ENCODE results near the gene TCF12. TPM values are rescaled to one million over a fixed set of nuclear protein-coding genes. Genes with fewer than 3 reads are reported as not detected.

The TCF12 gene
- polyA plus RNA-seq, 3 donors: 15.8 to 52.5 (median 27.6) TPM

DNA sequence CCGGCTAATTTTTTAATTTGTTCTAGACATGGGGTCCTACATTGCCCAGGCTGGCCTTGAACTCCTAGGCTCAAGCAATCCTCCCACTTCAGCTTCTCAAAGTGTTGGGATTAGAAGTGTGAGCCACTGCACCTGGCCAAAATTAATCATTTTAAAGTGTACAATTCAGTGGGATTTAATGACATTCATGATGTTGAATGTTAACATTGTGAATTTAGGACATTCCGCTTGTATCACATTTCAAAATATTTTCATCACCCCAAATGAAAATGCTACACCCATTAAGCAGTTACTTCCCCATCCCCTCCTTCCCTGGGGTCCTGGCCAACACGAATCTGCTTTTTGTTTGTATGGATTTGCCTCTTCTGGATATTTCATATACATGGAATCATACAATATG is 395.8 kb downstream of the TCF12 start:
- Histone ChIP-seq H3K4me3 (replicated peaks in 1 of 3; ENCODE audit: low read depth in 2 of 3, low read length in 3 of 3) (no peak overlapping the region), H3K9ac (ENCODE audit: insufficient read depth, low read length, poor library complexity, severe bottlenecking) (no peak overlapping the region), H3K9me3 (replicated peaks in 1 of 2; ENCODE audit: control insufficient read depth in 1 of 2, insufficient read depth in 1 of 2, low read length in 2 of 2) (peaks cover 0 to 6% of the 10 kb centered on the region in 2 donors), H3K36me3 (replicated peaks in 1 of 2; ENCODE audit: control insufficient read depth in 1 of 2, insufficient read depth in 2 of 2, low read length in 2 of 2) (no peaks in the 10 kb centered on the region), H2AFZ (ENCODE audit: insufficient read depth, low read depth, low read length, poor library complexity, severe bottlenecking) (no peak overlapping the region), H3K4me2 (replicated peaks; ENCODE audit: extremely low read depth, low read length, poor library complexity, severe bottlenecking) (no peak overlapping the region), H3K79me2 (ENCODE audit: insufficient read depth, low read length) (no peaks in the 10 kb centered on the region), H3K27me3 (ENCODE audit: control insufficient read depth in 2 of 2, insufficient read depth in 2 of 2, low read length in 2 of 2) (no peaks in the 10 kb centered on the region), H3K27ac (ENCODE audit: low read depth in 1 of 2, low read length in 2 of 2) (no peak overlapping the region), H4K20me1 (ENCODE audit: insufficient read depth, low read length) (no peaks in the 10 kb centered on the region), H3K4me1 (ENCODE audit: control insufficient read depth in 1 of 2, insufficient read depth in 2 of 2, low read length in 2 of 2) (peaks cover 6 to 8% of the 10 kb centered on the region in 2 donors)
- Mint-ChIP-seq H3K27ac (no peak overlapping the region), H3K4me1 (peaks cover 8% of the 10 kb centered on the region), H3K27me3 (ENCODE audit: low read depth in 3 of 3) (peaks cover 2 to 6% (median 3%) of the 10 kb centered on the region in 3 donors), H3K9me3 (peaks cover 0 to 5% (median 0%) of the 10 kb centered on the region in 7 donors), H3K4me3 (no peak overlapping the region), H3K36me3 (no peaks in the 10 kb centered on the region)
- DNase-seq: no peak
- intact Hi-C loops (cut with micrococcal nuclease): no loop called here
- WGBS (ENCODE audit: insufficient coverage): 100% methylated on average over 1 of the region's 3 CpGs
- TF ChIP-seq, protein P1, sequence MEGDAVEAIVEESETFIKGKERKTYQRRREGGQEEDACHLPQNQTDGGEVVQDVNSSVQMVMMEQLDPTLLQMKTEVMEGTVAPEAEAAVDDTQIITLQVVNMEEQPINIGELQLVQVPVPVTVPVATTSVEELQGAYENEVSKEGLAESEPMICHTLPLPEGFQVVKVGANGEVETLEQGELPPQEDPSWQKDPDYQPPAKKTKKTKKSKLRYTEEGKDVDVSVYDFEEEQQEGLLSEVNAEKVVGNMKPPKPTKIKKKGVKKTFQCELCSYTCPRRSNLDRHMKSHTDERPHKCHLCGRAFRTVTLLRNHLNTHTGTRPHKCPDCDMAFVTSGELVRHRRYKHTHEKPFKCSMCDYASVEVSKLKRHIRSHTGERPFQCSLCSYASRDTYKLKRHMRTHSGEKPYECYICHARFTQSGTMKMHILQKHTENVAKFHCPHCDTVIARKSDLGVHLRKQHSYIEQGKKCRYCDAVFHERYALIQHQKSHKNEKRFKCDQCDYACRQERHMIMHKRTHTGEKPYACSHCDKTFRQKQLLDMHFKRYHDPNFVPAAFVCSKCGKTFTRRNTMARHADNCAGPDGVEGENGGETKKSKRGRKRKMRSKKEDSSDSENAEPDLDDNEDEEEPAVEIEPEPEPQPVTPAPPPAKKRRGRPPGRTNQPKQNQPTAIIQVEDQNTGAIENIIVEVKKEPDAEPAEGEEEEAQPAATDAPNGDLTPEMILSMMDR (IDR thresholded peaks at IDR 0.05): no peak

DNA sequence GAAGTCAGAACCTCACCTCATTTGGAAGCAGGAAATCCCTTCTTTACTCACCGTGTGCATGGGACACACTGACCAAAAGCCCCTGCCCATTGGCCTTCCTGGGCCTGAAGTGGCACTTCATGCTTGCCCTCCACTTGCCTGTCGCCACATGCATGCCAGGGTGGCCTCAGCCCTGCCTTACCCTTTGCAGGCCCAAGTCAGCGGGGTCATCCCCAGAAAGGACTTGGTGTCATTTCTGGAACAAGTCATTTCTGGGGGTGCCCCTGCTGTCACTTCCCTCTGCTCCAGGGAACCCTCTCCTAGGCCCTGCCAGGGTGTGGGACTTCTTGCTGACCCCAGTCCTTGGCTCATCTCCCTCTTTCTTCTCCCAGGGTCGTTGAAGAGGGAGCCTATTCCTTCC is 398.0 kb downstream of the TCF12 start:
- peaks cover 6 to 11% of the 10 kb centered on the region in 2 donors for H3K4me1 ChIP-seq (ENCODE audit: control insufficient read depth in 1 of 2, insufficient read depth in 2 of 2, low read length in 2 of 2)
- H3K9me3 Mint-ChIP-seq: peaks cover 0 to 5% (median 0%) of the 10 kb centered on the region in 7 donors
- no peaks in the 10 kb centered on the region for H4K20me1 ChIP-seq (ENCODE audit: insufficient read depth, low read length)
- H3K27me3 Mint-ChIP-seq (ENCODE audit: low read depth in 3 of 3): peaks cover under 1 to 3% (median 3%) of the 10 kb centered on the region in 3 donors
- no peak overlapping the region for H3K9ac ChIP-seq (ENCODE audit: insufficient read depth, low read length, poor library complexity, severe bottlenecking)
- peaks cover 11% of the 10 kb centered on the region for H3K4me1 Mint-ChIP-seq
- H3K9me3 ChIP-seq (replicated peaks in 1 of 2; ENCODE audit: control insufficient read depth in 1 of 2, insufficient read depth in 1 of 2, low read length in 2 of 2): peaks cover 0 to 12% of the 10 kb centered on the region in 2 donors
- H3K4me3 ChIP-seq (replicated peaks in 1 of 3; ENCODE audit: low read depth in 2 of 3, low read length in 3 of 3): no peak overlapping the region
- H3K27ac Mint-ChIP-seq: no peak overlapping the region
- intact Hi-C loops (cut with micrococcal nuclease): no loop called here
- no peaks in the 10 kb centered on the region for H3K27me3 ChIP-seq (ENCODE audit: control insufficient read depth in 2 of 2, insufficient read depth in 2 of 2, low read length in 2 of 2)
- no peak overlapping the region for H3K4me2 ChIP-seq (replicated peaks; ENCODE audit: extremely low read depth, low read length, poor library complexity, severe bottlenecking)
- H3K27ac ChIP-seq (ENCODE audit: low read depth in 1 of 2, low read length in 2 of 2): no peak overlapping the region
- H3K36me3 ChIP-seq (replicated peaks in 1 of 2; ENCODE audit: control insufficient read depth in 1 of 2, insufficient read depth in 2 of 2, low read length in 2 of 2): no peaks in the 10 kb centered on the region
- H3K36me3 Mint-ChIP-seq: no peaks in the 10 kb centered on the region
- no peak for DNase-seq
- H2AFZ ChIP-seq (ENCODE audit: insufficient read depth, low read depth, low read length, poor library complexity, severe bottlenecking): no peak overlapping the region
- TF ChIP-seq, protein P1 (IDR thresholded peaks at IDR 0.05): no peak
- no peak overlapping the region for H3K4me3 Mint-ChIP-seq
- WGBS (ENCODE audit: insufficient coverage): 94% methylated on average over 3 of the region's 4 CpGs
- H3K79me2 ChIP-seq (ENCODE audit: insufficient read depth, low read length): no peaks in the 10 kb centered on the region

Data from CD14-positive monocyte (primary cell).